Neural cell (in vitro differentiated cells): ENCODE data around the gene TDRD15. TPM values are rescaled to one million over a fixed set of nuclear protein-coding genes. Genes with fewer than 3 reads are reported as not detected.

Experiments used
- H2AFZ ChIP-seq: fragments of 200-600, 300-800 bp; sonication (generic), shearing (Covaris generic); 2 replicates; pipeline ENCODE4 v1.6.0; 2014; ENCODE audit warnings: low read depth, mild to moderate bottlenecking, antibody characterized with exemption, low read length, moderate library complexity
- H3F3A ChIP-seq: fragments of 200-600 bp; shearing (Covaris generic); 2 replicates; pipeline ENCODE4 v1.6.1; 2016; ENCODE audit warnings: mild to moderate bottlenecking, moderate library complexity, mixed read lengths, antibody characterized with exemption, low read length; ENCODE audit not compliant: insufficient read depth, poor library complexity, severe bottlenecking
- H3K27ac ChIP-seq: fragments of 200-600, 300-800 bp; sonication (generic), shearing (Covaris generic); 2 replicates; pipeline ENCODE4 v1.5.1; 2014; ENCODE audit warnings: mild to moderate bottlenecking, low read length, moderate library complexity
- H3K27me3 ChIP-seq: fragments of 300-800, 200-600 bp; sonication (generic), shearing (Covaris generic); 2 replicates; pipeline ENCODE4 v1.6.0; 2014; ENCODE audit warnings: mild to moderate bottlenecking, low read depth, low read length, moderate library complexity; ENCODE audit not compliant: insufficient read depth
- H3K36me3 ChIP-seq: fragments of 300-800, 200-600 bp; sonication (generic), shearing (Covaris generic); 2 replicates; pipeline ENCODE4 v1.5.1; 2014; ENCODE audit warnings: mild to moderate bottlenecking, antibody characterized with exemption, low read length, moderate library complexity; ENCODE audit not compliant: insufficient read depth
- H3K4me2 ChIP-seq: fragments of 300-800, 200-600 bp; sonication (generic), shearing (Covaris generic); 2 replicates; pipeline ENCODE4 v1.6.0; 2014; ENCODE audit warnings: mild to moderate bottlenecking, low read length
- H3K4me3 ChIP-seq: fragments of 300-800, 200-600 bp; sonication (generic), shearing (Covaris generic); 2 replicates; pipeline ENCODE4 v1.5.1; 2014; ENCODE audit warnings: mild to moderate bottlenecking, low read length, moderate library complexity
- H3K79me2 ChIP-seq: fragments of 200-600 bp; shearing (Covaris generic); replicated peaks from 2 replicates; pipeline ENCODE4 v1.6.0; 2014; ENCODE audit warnings: mild to moderate bottlenecking, low read length, moderate library complexity; ENCODE audit not compliant: insufficient read depth
- H3K9ac ChIP-seq: fragments of 300-800, 200-600 bp; sonication (generic), shearing (Covaris generic); 2 replicates; pipeline ENCODE4 v1.6.1; 2016; ENCODE audit warnings: mild to moderate bottlenecking, low read length, mixed read lengths
- H3K9me2 ChIP-seq: fragments of 200-600 bp; shearing (Covaris generic); 2 replicates; pipeline ENCODE4 v1.6.1; 2016; ENCODE audit warnings: mild to moderate bottlenecking, low read length, mixed read lengths; ENCODE audit not compliant: insufficient read depth
- H3K9me3 ChIP-seq: fragments of 200-600, 300-800 bp; sonication (generic), shearing (Covaris generic); 2 replicates; pipeline ENCODE4 v1.6.1; 2016; ENCODE audit warnings: mild to moderate bottlenecking, mixed run types, low read length, moderate library complexity, mixed read lengths
- H4K20me1 ChIP-seq: fragments of 200-600 bp; shearing (Covaris generic); 2 replicates; pipeline ENCODE4 v1.6.1; 2016; ENCODE audit warnings: mild to moderate bottlenecking, mixed run types; ENCODE audit not compliant: insufficient read depth
- EP300 ChIP-seq: fragments of 450-650 bp; conservative IDR thresholded peaks from 2 replicates; pipeline ENCODE4 v1.6.1; 2014; ENCODE audit warnings: antibody characterized with exemption, mild to moderate bottlenecking, moderate library complexity; ENCODE audit not compliant: poor library complexity, severe bottlenecking
- EZH2 ChIP-seq: fragments of 200-600, 300-800 bp; shearing (Covaris generic), sonication (generic); IDR thresholded peaks from 2 replicates; pipeline ENCODE4 v1.6.1; 2014; ENCODE audit warnings: antibody characterized with exemption, low read length, borderline replicate concordance, mild to moderate bottlenecking; ENCODE audit not compliant: insufficient read depth, poor library complexity, severe bottlenecking
- MXI1 ChIP-seq: fragments of 450-650 bp; conservative IDR thresholded peaks from 2 replicates; pipeline ENCODE4 v1.6.1; 2014; ENCODE audit warnings: antibody characterized with exemption, mild to moderate bottlenecking; ENCODE audit not compliant: poor library complexity, severe bottlenecking
- POLR2AphosphoS5 ChIP-seq: IDR thresholded peaks from 2 replicates; pipeline ENCODE4 v1.6.1; 2012
- RAD21 ChIP-seq: fragments of 450-650 bp; conservative IDR thresholded peaks from 2 replicates; pipeline ENCODE4 v1.6.1; 2014; ENCODE audit warnings: antibody characterized with exemption, mild to moderate bottlenecking, moderate library complexity
- SMC3 ChIP-seq: fragments of 450-650 bp; conservative IDR thresholded peaks from 2 replicates; pipeline ENCODE4 v1.6.1; 2014; ENCODE audit warnings: antibody characterized with exemption, mild to moderate bottlenecking, moderate library complexity; ENCODE audit not compliant: poor library complexity
- TAF1 ChIP-seq: IDR thresholded peaks from 2 replicates; pipeline ENCODE4 v1.6.1; 2012; ENCODE audit warnings: low read depth
- polyA plus RNA-seq: library from polyadenylated mRNA; depleted of rRNA; stranded (reverse); fragments of >200 nt; gene quantifications from 2 replicates; pipeline ENCODE4 v1.2.3, GENCODE V29; 2014
- TF ChIP-seq, protein P1 (sequence below): fragments of 450-650 bp; IDR thresholded peaks from 2 replicates; pipeline ENCODE4 v1.5.1; 2014; ENCODE audit warnings: antibody characterized with exemption, mild to moderate bottlenecking, moderate library complexity; ENCODE audit not compliant: poor library complexity, severe bottlenecking
- TF ChIP-seq, protein P2 (sequence below): IDR thresholded peaks from 2 replicates; pipeline ENCODE4 v1.6.1; 2012; ENCODE audit warnings: borderline replicate concordance

TDRD15 gene
- polyA plus RNA-seq, 1 donor from 2014 or later, result not detected

DNA sequence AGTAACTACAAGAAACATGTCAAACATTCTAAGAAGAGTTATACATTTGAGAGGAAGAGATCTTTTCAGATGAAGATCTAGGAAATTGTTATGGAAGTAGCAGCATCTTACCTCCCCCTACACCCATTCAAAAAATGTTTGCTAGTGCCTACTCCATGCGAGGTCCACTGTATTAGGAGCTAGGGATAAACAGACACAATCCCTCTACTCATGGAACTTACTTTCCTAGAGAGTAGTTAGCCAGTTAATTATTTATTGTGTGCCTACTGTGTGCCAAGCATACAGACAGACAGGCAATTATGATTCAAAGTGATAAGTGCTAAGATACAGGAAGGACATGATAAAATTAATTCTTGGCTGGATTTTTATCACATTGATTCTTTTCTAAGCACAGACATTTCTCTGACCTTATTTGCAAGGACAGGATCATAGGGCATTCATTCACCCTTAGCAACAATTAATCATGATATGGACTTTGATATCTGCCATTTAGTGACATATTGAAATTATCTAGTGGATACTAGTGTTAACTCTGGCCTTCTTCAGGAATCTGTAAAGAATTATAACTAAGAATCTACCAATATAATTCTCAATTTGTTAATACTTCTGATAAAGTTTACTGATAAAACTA lies 19.6 kb upstream of the TDRD15 start:
- H3K4me3 ChIP-seq, result no peak overlapping the region
- no peaks in the 10 kb centered on the region for H4K20me1 ChIP-seq
- no peaks in the 10 kb centered on the region for H3F3A ChIP-seq
- no peaks in the 10 kb centered on the region for H3K9me2 ChIP-seq
- no peaks in the 10 kb centered on the region for H3K36me3 ChIP-seq
- no peaks in the 10 kb centered on the region for H3K79me2 ChIP-seq
- no peaks in the 10 kb centered on the region for H3K9me3 ChIP-seq
- no peak overlapping the region for H3K4me2 ChIP-seq
- H3K27ac ChIP-seq, result no peak overlapping the region
- H3K9ac ChIP-seq, result no peak overlapping the region
- TF ChIP-seq POLR2AphosphoS5, result no peak
- no peak for TF ChIP-seq RAD21
- TF ChIP-seq MXI1, result no peak
- no peak for TF ChIP-seq EP300
- TF ChIP-seq, protein P1, sequence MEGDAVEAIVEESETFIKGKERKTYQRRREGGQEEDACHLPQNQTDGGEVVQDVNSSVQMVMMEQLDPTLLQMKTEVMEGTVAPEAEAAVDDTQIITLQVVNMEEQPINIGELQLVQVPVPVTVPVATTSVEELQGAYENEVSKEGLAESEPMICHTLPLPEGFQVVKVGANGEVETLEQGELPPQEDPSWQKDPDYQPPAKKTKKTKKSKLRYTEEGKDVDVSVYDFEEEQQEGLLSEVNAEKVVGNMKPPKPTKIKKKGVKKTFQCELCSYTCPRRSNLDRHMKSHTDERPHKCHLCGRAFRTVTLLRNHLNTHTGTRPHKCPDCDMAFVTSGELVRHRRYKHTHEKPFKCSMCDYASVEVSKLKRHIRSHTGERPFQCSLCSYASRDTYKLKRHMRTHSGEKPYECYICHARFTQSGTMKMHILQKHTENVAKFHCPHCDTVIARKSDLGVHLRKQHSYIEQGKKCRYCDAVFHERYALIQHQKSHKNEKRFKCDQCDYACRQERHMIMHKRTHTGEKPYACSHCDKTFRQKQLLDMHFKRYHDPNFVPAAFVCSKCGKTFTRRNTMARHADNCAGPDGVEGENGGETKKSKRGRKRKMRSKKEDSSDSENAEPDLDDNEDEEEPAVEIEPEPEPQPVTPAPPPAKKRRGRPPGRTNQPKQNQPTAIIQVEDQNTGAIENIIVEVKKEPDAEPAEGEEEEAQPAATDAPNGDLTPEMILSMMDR, result no peak
- TF ChIP-seq TAF1, result no peak
- TF ChIP-seq SMC3, result no peak
- TF ChIP-seq EZH2, result no peak
- TF ChIP-seq, protein P2, sequence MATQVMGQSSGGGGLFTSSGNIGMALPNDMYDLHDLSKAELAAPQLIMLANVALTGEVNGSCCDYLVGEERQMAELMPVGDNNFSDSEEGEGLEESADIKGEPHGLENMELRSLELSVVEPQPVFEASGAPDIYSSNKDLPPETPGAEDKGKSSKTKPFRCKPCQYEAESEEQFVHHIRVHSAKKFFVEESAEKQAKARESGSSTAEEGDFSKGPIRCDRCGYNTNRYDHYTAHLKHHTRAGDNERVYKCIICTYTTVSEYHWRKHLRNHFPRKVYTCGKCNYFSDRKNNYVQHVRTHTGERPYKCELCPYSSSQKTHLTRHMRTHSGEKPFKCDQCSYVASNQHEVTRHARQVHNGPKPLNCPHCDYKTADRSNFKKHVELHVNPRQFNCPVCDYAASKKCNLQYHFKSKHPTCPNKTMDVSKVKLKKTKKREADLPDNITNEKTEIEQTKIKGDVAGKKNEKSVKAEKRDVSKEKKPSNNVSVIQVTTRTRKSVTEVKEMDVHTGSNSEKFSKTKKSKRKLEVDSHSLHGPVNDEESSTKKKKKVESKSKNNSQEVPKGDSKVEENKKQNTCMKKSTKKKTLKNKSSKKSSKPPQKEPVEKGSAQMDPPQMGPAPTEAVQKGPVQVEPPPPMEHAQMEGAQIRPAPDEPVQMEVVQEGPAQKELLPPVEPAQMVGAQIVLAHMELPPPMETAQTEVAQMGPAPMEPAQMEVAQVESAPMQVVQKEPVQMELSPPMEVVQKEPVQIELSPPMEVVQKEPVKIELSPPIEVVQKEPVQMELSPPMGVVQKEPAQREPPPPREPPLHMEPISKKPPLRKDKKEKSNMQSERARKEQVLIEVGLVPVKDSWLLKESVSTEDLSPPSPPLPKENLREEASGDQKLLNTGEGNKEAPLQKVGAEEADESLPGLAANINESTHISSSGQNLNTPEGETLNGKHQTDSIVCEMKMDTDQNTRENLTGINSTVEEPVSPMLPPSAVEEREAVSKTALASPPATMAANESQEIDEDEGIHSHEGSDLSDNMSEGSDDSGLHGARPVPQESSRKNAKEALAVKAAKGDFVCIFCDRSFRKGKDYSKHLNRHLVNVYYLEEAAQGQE, result no peak
- no peak overlapping the region for H2AFZ ChIP-seq
- H3K27me3 ChIP-seq, result no peaks in the 10 kb centered on the region

DNA sequence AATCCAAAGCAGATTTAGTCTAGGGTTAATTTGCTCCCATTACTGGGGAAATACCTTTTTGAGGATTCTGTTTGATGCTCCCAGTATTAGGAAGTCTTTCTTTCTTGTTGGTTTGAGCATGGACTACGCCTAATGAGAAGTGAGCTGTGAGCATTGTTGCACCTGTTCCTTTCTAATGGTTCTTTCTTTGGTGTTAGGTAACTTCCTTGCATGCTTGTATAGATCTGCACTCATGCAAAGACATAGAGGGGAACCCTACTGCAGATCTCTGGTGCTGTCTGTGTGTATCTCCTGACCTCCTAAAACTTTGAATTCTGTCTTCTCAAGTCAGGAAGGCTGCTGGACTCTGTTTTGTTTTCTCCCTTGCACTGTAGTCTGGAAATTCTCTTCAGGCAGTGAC lies 12.8 kb upstream of the TDRD15 start:
- Histone ChIP-seq H3K79me2 (no peaks in the 10 kb centered on the region), H4K20me1 (no peaks in the 10 kb centered on the region), H3F3A (no peaks in the 10 kb centered on the region), H3K4me3 (no peak overlapping the region), H2AFZ (no peak overlapping the region), H3K9me3 (no peaks in the 10 kb centered on the region), H3K4me2 (no peak overlapping the region), H3K27me3 (no peaks in the 10 kb centered on the region), H3K27ac (no peak overlapping the region), H3K9ac (no peak overlapping the region), H3K9me2 (no peaks in the 10 kb centered on the region), H3K36me3 (no peaks in the 10 kb centered on the region)
- TF ChIP-seq TAF1 (no peak), EZH2 (no peak), RAD21 (no peak)
